SK-N-SH (cell line): ENCODE measurements around the gene PARD3B. TPM values are rescaled to one million over a fixed set of nuclear protein-coding genes. Genes with fewer than 3 reads are reported as not detected.

ENCODE experiments used
- CTCF ChIA-PET: fragments of 300-600, 350-600 bp; formaldehyde crosslinking; extraction: SDS; loops from one replicate; lab custom pipeline; 2021; lab: Yijun Ruan, JAX
- POLR2A ChIA-PET: fragments of 350-600 bp; sonication (Branson Sonifier 250); formaldehyde crosslinking; extraction: SDS; loops from one replicate; lab custom pipeline; 2020; ENCODE audit warnings: antibody characterized with exemption, inconsistent platforms; lab: Yijun Ruan, JAX
- DNase-seq: peaks from one replicate; pipeline ENCODE4 v3.0.0; 2012
- H2AFZ ChIP-seq: fragments of 200-600 bp; sonication (generic); 2 replicates; pipeline ENCODE4 v1.8.1; 2016; ENCODE audit warnings: antibody characterized with exemption, mild to moderate bottlenecking, low read depth
- H3F3A ChIP-seq: fragments of 200-600 bp; sonication (generic); replicated peaks from 2 replicates; pipeline ENCODE3; 2016; ENCODE audit warnings: antibody characterized with exemption, mild to moderate bottlenecking; ENCODE audit not compliant: insufficient read depth
- H3K27ac ChIP-seq, 2 experiments: fragments of 200-500 bp in 1 of 2; fragments of 200-600 bp in 1 of 2; sonication (Bioruptor generic) in 1 of 2; sonication (generic), shearing (Covaris generic) in 1 of 2; 2 replicates each; pipeline versions ENCODE4 v1.5.1 to v1.6.1; 2014 to 2016; ENCODE audit warnings: low read depth in 2 of 2, inconsistent platforms in 1 of 2, low read length in 1 of 2, mild to moderate bottlenecking in 1 of 2, mixed read lengths in 1 of 2
- H3K27me3 ChIP-seq: fragments of 200-600 bp; sonication (generic), shearing (Covaris generic); 2 replicates; pipeline ENCODE4 v1.6.1; 2016; ENCODE audit warnings: mixed run types; ENCODE audit not compliant: insufficient read depth
- H3K36me3 ChIP-seq, 2 experiments: fragments of 200-500 bp in 1 of 2; fragments of 200-600 bp in 1 of 2; sonication (Bioruptor generic) in 1 of 2; sonication (generic) in 1 of 2; replicated peaks in 1 of 2; 2 replicates each; pipeline versions ENCODE3 to v1.5.1; 2014 to 2016; ENCODE audit warnings: low read length in 1 of 2, mild to moderate bottlenecking in 1 of 2; ENCODE audit not compliant: insufficient read depth in 2 of 2, control insufficient read depth in 1 of 2
- H3K4me1 ChIP-seq, 2 experiments: fragments of 200-500 bp in 1 of 2; fragments of 200-600 bp in 1 of 2; sonication (Bioruptor generic) in 1 of 2; sonication (generic), shearing (Covaris generic) in 1 of 2; 2 replicates each; pipeline versions ENCODE4 v1.5.1 to v1.6.1; 2014 to 2016; ENCODE audit warnings: low read depth in 1 of 2, low read length in 1 of 2, mixed run types in 1 of 2; ENCODE audit not compliant: insufficient read depth in 2 of 2, control insufficient read depth in 1 of 2
- H3K4me2 ChIP-seq: fragments of 200-600 bp; sonication (generic), shearing (Covaris generic); 2 replicates; pipeline ENCODE4 v1.6.1; 2017; ENCODE audit warnings: mixed run types
- H3K4me3 ChIP-seq, 2 experiments: fragments of 200-500 bp in 1 of 2; fragments of 200-600 bp in 1 of 2; sonication (Bioruptor generic) in 1 of 2; sonication (generic), shearing (Covaris generic) in 1 of 2; 2 replicates each; pipeline versions ENCODE4 v1.5.1 to v1.8.1; 2014 to 2016; ENCODE audit warnings: low read depth in 2 of 2, inconsistent platforms in 1 of 2, low read length in 1 of 2, mild to moderate bottlenecking in 1 of 2, mixed read lengths in 1 of 2, moderate library complexity in 1 of 2
- H3K79me2 ChIP-seq: fragments of 200-600 bp; sonication (generic); 2 replicates; pipeline ENCODE4 v1.8.1; 2017; ENCODE audit warnings: mild to moderate bottlenecking; ENCODE audit not compliant: insufficient read depth
- H3K9ac ChIP-seq: fragments of 200-600 bp; sonication (generic); 2 replicates; pipeline ENCODE4 v1.6.1; 2017; ENCODE audit warnings: mixed run types
- H3K9me2 ChIP-seq: fragments of 200-600 bp; sonication (generic); 2 replicates; pipeline ENCODE4 v1.6.1; 2017; ENCODE audit warnings: mixed run types
- H3K9me3 ChIP-seq: fragments of 200-600 bp; sonication (generic); 2 replicates; pipeline ENCODE4 v1.6.1; 2017; ENCODE audit warnings: mixed run types, mild to moderate bottlenecking, moderate library complexity
- H4K20me1 ChIP-seq: fragments of 200-600 bp; sonication (generic); 2 replicates; pipeline ENCODE4 v1.6.1; 2017; ENCODE audit warnings: mild to moderate bottlenecking, mixed run types; ENCODE audit not compliant: insufficient read depth
- EZH2phosphoT487 ChIP-seq: fragments of 200-600 bp; sonication (generic); IDR thresholded peaks from 2 replicates; pipeline ENCODE4 v1.6.1; 2017; ENCODE audit warnings: low read depth, mixed run types, mild to moderate bottlenecking, antibody characterized with exemption, moderate library complexity, borderline replicate concordance
- SMC3 ChIP-seq: IDR thresholded peaks from 2 replicates; pipeline ENCODE4 v1.6.1; 2012; ENCODE audit warnings: low read depth, low read length, improper control_type of control experiment
- TAF1 ChIP-seq: IDR thresholded peaks from 2 replicates; pipeline ENCODE4 v1.6.1; 2012; ENCODE audit warnings: low read depth, mild to moderate bottlenecking, low read length, moderate library complexity, borderline replicate concordance
- WGBS: methylation state at CpG from one replicate; pipeline ENCODE4 v1.1.6; 2017; ENCODE audit warnings: low lambda C conversion rate; 5-methylcytosine and 5-hydroxymethylcytosine counted together
- polyA plus RNA-seq, 3 experiments: library from polyadenylated mRNA; depleted of rRNA; stranded (reverse); fragments of >200 nt; gene quantifications; 2 replicates each; pipeline ENCODE4 v1.2.3, GENCODE V29; 2012
- TF ChIP-seq, protein P1 (sequence below): IDR thresholded peaks from 2 replicates; pipeline ENCODE4 v1.4.0; 2012; ENCODE audit warnings: low read depth, borderline replicate concordance
- TF ChIP-seq, protein P2 (sequence below): IDR thresholded peaks from 2 replicates; pipeline ENCODE4; 2012

PARD3B gene
- polyA plus RNA-seq, 1 of the 3 experiments (the other 2 are of a cell fraction): 0.87 TPM

DNA sequence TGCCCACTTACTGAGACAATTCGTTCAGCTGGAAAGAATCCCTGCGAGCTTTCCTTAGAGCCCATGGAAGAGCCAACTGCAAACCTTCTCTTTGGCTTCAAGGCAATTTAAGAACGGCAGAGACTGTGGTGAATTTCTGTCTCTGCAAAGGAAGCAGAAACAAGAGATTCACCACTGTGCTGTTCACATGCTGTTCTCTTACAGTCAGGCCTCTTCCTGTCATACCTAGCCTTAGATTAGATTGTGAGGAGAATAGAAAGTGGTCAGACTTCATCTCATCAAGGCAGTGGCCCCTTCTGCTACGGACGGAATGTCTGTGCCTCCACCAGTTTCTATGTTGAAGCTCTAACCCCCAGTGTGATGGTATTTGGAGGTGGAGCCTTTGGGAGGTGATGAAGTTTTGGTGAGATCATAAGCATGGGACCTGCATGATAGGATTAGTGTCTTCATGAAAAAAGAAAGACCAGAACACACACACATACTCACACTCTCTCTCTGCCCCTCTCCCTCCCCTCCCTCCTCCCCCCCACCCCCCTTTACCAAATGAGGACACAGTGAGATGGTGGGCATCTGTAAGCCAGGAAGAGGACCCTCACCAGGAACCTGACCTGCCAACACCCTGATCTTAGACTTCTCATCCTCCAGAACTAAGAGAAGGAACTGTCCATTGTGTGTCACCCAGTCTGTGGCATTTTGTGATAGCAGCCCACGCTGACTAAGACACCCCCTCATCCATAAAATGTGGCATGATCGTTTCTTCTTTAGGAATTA lies 1091.5 kb downstream of the PARD3B start:
- H3K4me1 ChIP-seq: no peaks in the 10 kb centered on the region; a peak in 1 of 4 replicates
- no peaks in the 10 kb centered on the region for H4K20me1 ChIP-seq
- no peak for DNase-seq
- H3K4me3 ChIP-seq: no peak overlapping the region
- 79% methylated on average over 7 of the region's 7 CpGs for WGBS
- H3K36me3 ChIP-seq: no peaks in the 10 kb centered on the region
- no peak overlapping the region for H3K9ac ChIP-seq
- no peaks in the 10 kb centered on the region for H3K79me2 ChIP-seq
- H3K27me3 ChIP-seq: no peaks in the 10 kb centered on the region
- peaks cover 8% of the 10 kb centered on the region for H3F3A ChIP-seq
- no peak overlapping the region for H3K4me2 ChIP-seq
- no peak overlapping the region for H3K27ac ChIP-seq
- TF ChIP-seq EZH2phosphoT487: no peak
- H3K9me3 ChIP-seq: no peaks in the 10 kb centered on the region
- POLR2A ChIA-PET: no interaction called here
- CTCF ChIA-PET: no interaction called here
- no peaks in the 10 kb centered on the region for H3K9me2 ChIP-seq
- H2AFZ ChIP-seq: no peak overlapping the region

DNA sequence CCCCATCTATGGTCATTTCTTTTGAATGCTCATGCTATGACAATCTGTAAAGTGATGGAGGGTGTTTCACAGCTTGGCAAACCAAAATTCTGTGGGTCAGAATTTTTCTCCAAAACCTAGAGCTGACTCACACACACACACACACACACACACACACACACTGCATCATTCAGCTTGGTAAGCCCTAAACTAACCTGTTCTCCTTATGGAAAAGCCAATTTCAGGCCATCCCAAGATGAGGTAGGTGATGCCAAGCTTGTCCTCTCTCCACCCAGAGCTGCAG lies 1092.0 kb downstream of the PARD3B start:
- no peaks in the 10 kb centered on the region; a peak in 1 of 4 replicates for H3K4me1 ChIP-seq
- ChIA-PET CTCF (no interaction called here), POLR2A (no interaction called here)
- H3K9ac ChIP-seq: no peak overlapping the region
- no peak for DNase-seq
- H4K20me1 ChIP-seq: no peaks in the 10 kb centered on the region
- no peaks in the 10 kb centered on the region for H3K9me3 ChIP-seq
- H2AFZ ChIP-seq: no peak overlapping the region
- H3K4me2 ChIP-seq: no peak overlapping the region
- H3K27ac ChIP-seq: no peak overlapping the region
- peaks cover 8% of the 10 kb centered on the region for H3F3A ChIP-seq
- TF ChIP-seq SMC3 (no peak), TAF1 (no peak)
- TF ChIP-seq, protein P1, sequence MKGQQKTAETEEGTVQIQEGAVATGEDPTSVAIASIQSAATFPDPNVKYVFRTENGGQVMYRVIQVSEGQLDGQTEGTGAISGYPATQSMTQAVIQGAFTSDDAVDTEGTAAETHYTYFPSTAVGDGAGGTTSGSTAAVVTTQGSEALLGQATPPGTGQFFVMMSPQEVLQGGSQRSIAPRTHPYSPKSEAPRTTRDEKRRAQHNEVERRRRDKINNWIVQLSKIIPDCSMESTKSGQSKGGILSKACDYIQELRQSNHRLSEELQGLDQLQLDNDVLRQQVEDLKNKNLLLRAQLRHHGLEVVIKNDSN: no peak
- TF ChIP-seq, all 33 proteins: peak for 0
- no peaks in the 10 kb centered on the region for H3K36me3 ChIP-seq
- H3K79me2 ChIP-seq: no peaks in the 10 kb centered on the region
- H3K9me2 ChIP-seq: no peaks in the 10 kb centered on the region
- H3K27me3 ChIP-seq: no peaks in the 10 kb centered on the region
- H3K4me3 ChIP-seq: no peak overlapping the region

DNA sequence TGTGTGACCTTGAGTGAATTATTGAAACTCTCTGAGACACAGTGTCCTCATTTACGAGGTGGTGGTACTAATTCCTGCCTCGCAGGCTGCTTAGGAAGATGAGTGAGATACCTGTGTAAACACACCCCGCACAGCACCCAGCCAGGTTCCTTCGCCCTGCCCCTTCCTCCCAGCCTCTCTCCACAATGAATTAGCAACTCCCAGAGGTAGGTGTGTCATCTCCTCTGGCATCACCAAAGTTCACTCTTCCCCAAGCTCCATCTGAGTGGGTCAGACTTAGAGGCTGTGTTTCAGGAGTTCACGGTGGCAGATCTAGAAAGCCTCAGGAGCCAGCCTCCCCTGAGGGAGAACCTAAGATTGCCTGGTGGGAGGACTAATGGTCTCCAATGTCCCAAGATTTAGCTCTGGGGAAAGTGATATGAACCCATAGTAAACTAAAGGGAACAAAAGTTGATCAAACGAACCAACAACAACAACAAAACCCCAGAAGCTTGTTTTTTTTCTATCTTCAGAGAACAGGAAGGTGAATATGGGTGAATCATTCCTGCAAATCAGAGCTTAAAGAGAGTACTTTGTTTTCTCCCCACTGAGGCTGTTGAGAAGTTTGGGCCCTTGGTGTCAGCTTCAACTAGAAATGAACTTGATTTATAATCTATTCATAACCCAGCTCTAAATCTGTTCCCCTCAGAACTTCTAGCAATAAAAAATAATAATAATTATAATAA lies 1092.7 kb downstream of the PARD3B start:
- no peaks in the 10 kb centered on the region for H3K79me2 ChIP-seq
- H3K27ac ChIP-seq: no peak overlapping the region
- WGBS: 78% methylated on average over 6 of the region's 6 CpGs
- POLR2A ChIA-PET: no interaction called here
- H3K9me2 ChIP-seq: no peaks in the 10 kb centered on the region
- no peaks in the 10 kb centered on the region for H3K9me3 ChIP-seq
- CTCF ChIA-PET: no interaction called here
- no peak for DNase-seq
- TF ChIP-seq, protein P2, sequence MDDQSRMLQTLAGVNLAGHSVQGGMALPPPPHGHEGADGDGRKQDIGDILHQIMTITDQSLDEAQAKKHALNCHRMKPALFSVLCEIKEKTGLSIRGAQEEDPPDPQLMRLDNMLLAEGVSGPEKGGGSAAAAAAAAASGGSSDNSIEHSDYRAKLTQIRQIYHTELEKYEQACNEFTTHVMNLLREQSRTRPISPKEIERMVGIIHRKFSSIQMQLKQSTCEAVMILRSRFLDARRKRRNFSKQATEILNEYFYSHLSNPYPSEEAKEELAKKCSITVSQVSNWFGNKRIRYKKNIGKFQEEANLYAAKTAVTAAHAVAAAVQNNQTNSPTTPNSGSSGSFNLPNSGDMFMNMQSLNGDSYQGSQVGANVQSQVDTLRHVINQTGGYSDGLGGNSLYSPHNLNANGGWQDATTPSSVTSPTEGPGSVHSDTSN: no peak
- H4K20me1 ChIP-seq: no peaks in the 10 kb centered on the region
- no peak overlapping the region for H3K4me2 ChIP-seq
- H3K9ac ChIP-seq: no peak overlapping the region
- no peak overlapping the region for H2AFZ ChIP-seq
- no peaks in the 10 kb centered on the region for H3K27me3 ChIP-seq
- H3K4me1 ChIP-seq: no peaks in the 10 kb centered on the region; a peak in 1 of 4 replicates
- no peak overlapping the region for H3K4me3 ChIP-seq
- peaks cover 8% of the 10 kb centered on the region for H3F3A ChIP-seq
- H3K36me3 ChIP-seq: no peaks in the 10 kb centered on the region
